ENCODE results near the gene FAM163B.

FAM163B gene

GRCh38 chr9:133607976-133608375, 1.2 kb downstream of the FAM163B start:
- Histone ChIP-seq H2BK5ac (ENCODE audit: low read depth, low read length, poor library complexity) (no peak overlapping the region), H4K8ac (ENCODE audit: low read depth, low read length) (no peak overlapping the region), H2AK5ac (ENCODE audit: low read length) (no peak overlapping the region), H3K79me1 (ENCODE audit: low read length) (no peaks in the 10 kb centered on the region), H3K4me2 (ENCODE audit: low read length) (no peak overlapping the region), H3K27ac (ENCODE audit: low read depth, low read length) (no peak overlapping the region), H3K79me2 (ENCODE audit: control insufficient read depth, insufficient read depth, low read length, poor library complexity) (no peaks in the 10 kb centered on the region), H4K12ac (ENCODE audit: low read depth, low read length) (no peak overlapping the region), H2BK12ac (ENCODE audit: low read length) (no peak overlapping the region), H2BK120ac (ENCODE audit: insufficient read depth, low read length, poor library complexity) (no peak overlapping the region), H3K4me1 (ENCODE audit: control insufficient read depth in 1 of 2, insufficient read depth in 2 of 2, low read length in 2 of 2) (no peaks in the 10 kb centered on the region), H3K9ac (ENCODE audit: low read length) (no peak overlapping the region), H3K9me3 (ENCODE audit: insufficient read depth, low read depth, low read length) (peaks cover 4% of the 10 kb centered on the region), H3K4me3 (ENCODE audit: low read depth, low read length) (no peak overlapping the region), H3K23ac (ENCODE audit: low read length) (no peak overlapping the region), H3K14ac (ENCODE audit: low read length) (no peak overlapping the region), H3K4ac (ENCODE audit: low read depth, low read length) (no peak overlapping the region), H3K36me3 (ENCODE audit: control insufficient read depth in 1 of 2, insufficient read depth in 2 of 2, low read length in 2 of 2) (no peaks in the 10 kb centered on the region), H3K27me3 (ENCODE audit: insufficient read depth, low read length) (peaks cover 16% of the 10 kb centered on the region), H3K18ac (ENCODE audit: low read length) (no peak overlapping the region), H2AFZ (ENCODE audit: insufficient read depth, low read length, poor library complexity) (no peak overlapping the region), H4K91ac (ENCODE audit: low read depth, low read length) (no peak overlapping the region)
- WGBS (ENCODE audit: extremely low coverage, insufficient coverage, insufficient read length): no CpG with 5 or more reads among the region's 8 CpGs
- DNase-seq: no peak

DNA sequence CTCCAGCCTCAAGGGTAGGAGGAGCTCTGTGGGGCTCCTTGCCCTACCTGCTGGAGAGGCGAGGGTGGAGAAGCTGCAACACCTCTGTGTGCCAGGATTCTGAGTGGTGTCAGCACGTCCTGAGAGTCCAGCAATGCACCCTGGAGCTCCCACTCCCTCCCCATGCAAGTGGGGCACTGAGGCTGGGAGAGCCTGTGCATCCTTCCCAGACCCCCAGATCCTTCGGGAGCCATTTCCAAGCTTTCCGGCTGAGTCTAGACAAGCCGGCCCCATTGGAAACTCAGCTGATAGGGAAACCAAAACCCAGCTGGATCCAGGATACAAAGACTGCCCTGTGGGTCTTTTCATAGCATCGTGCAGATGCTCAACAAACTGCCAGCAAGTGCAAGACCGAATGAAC, 1.8 kb downstream of the FAM163B start:
- no peaks in the 10 kb centered on the region for H3K36me3 ChIP-seq (ENCODE audit: control insufficient read depth in 1 of 2, insufficient read depth in 2 of 2, low read length in 2 of 2)
- no CpG with 5 or more reads among the region's 7 CpGs for WGBS (ENCODE audit: extremely low coverage, insufficient coverage, insufficient read length)

GRCh38 chr9:133606708-133607025, 2.5 kb downstream of the FAM163B start:
- WGBS (ENCODE audit: extremely low coverage, insufficient coverage, insufficient read length): no CpG with 5 or more reads among the region's 8 CpGs
- no peak overlapping the region for H3K4ac ChIP-seq (ENCODE audit: low read depth, low read length)
- H2BK5ac ChIP-seq (ENCODE audit: low read depth, low read length, poor library complexity): no peak overlapping the region
- no peak overlapping the region for H3K4me3 ChIP-seq (ENCODE audit: low read depth, low read length)
- H3K18ac ChIP-seq (ENCODE audit: low read length): no peak overlapping the region
- no peak overlapping the region for H2BK120ac ChIP-seq (ENCODE audit: insufficient read depth, low read length, poor library complexity)
- no peak overlapping the region for H3K4me2 ChIP-seq (ENCODE audit: low read length)
- H3K79me2 ChIP-seq (ENCODE audit: control insufficient read depth, insufficient read depth, low read length, poor library complexity): no peaks in the 10 kb centered on the region
- no peak overlapping the region for H3K14ac ChIP-seq (ENCODE audit: low read length)
- H3K4me1 ChIP-seq (ENCODE audit: control insufficient read depth in 1 of 2, insufficient read depth in 2 of 2, low read length in 2 of 2): no peaks in the 10 kb centered on the region
- H3K27me3 ChIP-seq (ENCODE audit: insufficient read depth, low read length): peaks cover 16% of the 10 kb centered on the region
- no peak overlapping the region for H3K9ac ChIP-seq (ENCODE audit: low read length)
- no peak overlapping the region for H4K8ac ChIP-seq (ENCODE audit: low read depth, low read length)
- H4K91ac ChIP-seq (ENCODE audit: low read depth, low read length): no peak overlapping the region
- H4K12ac ChIP-seq (ENCODE audit: low read depth, low read length): no peak overlapping the region
- H3K27ac ChIP-seq (ENCODE audit: low read depth, low read length): no peak overlapping the region
- H3K36me3 ChIP-seq (ENCODE audit: control insufficient read depth in 1 of 2, insufficient read depth in 2 of 2, low read length in 2 of 2): no peaks in the 10 kb centered on the region
- H3K79me1 ChIP-seq (ENCODE audit: low read length): no peaks in the 10 kb centered on the region
- no peak overlapping the region for H3K23ac ChIP-seq (ENCODE audit: low read length)
- H2AK5ac ChIP-seq (ENCODE audit: low read length): no peak overlapping the region
- no peak for DNase-seq
- peaks cover 4% of the 10 kb centered on the region for H3K9me3 ChIP-seq (ENCODE audit: insufficient read depth, low read depth, low read length)
- H2AFZ ChIP-seq (ENCODE audit: insufficient read depth, low read length, poor library complexity): no peak overlapping the region
- no peak overlapping the region for H2BK12ac ChIP-seq (ENCODE audit: low read length)

More for the DNA sequence above, 1.8 kb downstream of the FAM163B start:
- Histone ChIP-seq H2BK12ac (ENCODE audit: low read length) (no peak overlapping the region), H3K14ac (ENCODE audit: low read length) (no peak overlapping the region), H2AFZ (ENCODE audit: insufficient read depth, low read length, poor library complexity) (no peak overlapping the region), H2BK120ac (ENCODE audit: insufficient read depth, low read length, poor library complexity) (no peak overlapping the region), H3K27ac (ENCODE audit: low read depth, low read length) (no peak overlapping the region), H4K91ac (ENCODE audit: low read depth, low read length) (no peak overlapping the region), H4K8ac (ENCODE audit: low read depth, low read length) (no peak overlapping the region), H2AK5ac (ENCODE audit: low read length) (no peak overlapping the region), H3K79me2 (ENCODE audit: control insufficient read depth, insufficient read depth, low read length, poor library complexity) (no peaks in the 10 kb centered on the region), H2BK5ac (ENCODE audit: low read depth, low read length, poor library complexity) (no peak overlapping the region), H3K4me1 (ENCODE audit: control insufficient read depth in 1 of 2, insufficient read depth in 2 of 2, low read length in 2 of 2) (no peaks in the 10 kb centered on the region), H3K18ac (ENCODE audit: low read length) (no peak overlapping the region), H3K27me3 (ENCODE audit: insufficient read depth, low read length) (peaks cover 16% of the 10 kb centered on the region), H3K4me3 (ENCODE audit: low read depth, low read length) (no peak overlapping the region), H3K79me1 (ENCODE audit: low read length) (no peaks in the 10 kb centered on the region), H3K4ac (ENCODE audit: low read depth, low read length) (no peak overlapping the region), H3K4me2 (ENCODE audit: low read length) (no peak overlapping the region), H3K23ac (ENCODE audit: low read length) (no peak overlapping the region), H3K9me3 (ENCODE audit: insufficient read depth, low read depth, low read length) (peaks cover 4% of the 10 kb centered on the region), H4K12ac (ENCODE audit: low read depth, low read length) (no peak overlapping the region), H3K9ac (ENCODE audit: low read length) (no peak overlapping the region)
- DNase-seq: no peak

GRCh38 chr9:133605856-133606707, 3.1 kb downstream of the FAM163B start:
- H4K12ac ChIP-seq (ENCODE audit: low read depth, low read length): no peak overlapping the region
- H3K9me3 ChIP-seq (ENCODE audit: insufficient read depth, low read depth, low read length): peaks cover 4% of the 10 kb centered on the region
- H2AFZ ChIP-seq (ENCODE audit: insufficient read depth, low read length, poor library complexity): no peak overlapping the region
- H3K27ac ChIP-seq (ENCODE audit: low read depth, low read length): no peak overlapping the region
- no CpG with 5 or more reads among the region's 16 CpGs for WGBS (ENCODE audit: extremely low coverage, insufficient coverage, insufficient read length)
- H3K4me1 ChIP-seq (ENCODE audit: control insufficient read depth in 1 of 2, insufficient read depth in 2 of 2, low read length in 2 of 2): no peaks in the 10 kb centered on the region
- no peak overlapping the region for H3K18ac ChIP-seq (ENCODE audit: low read length)
- H3K36me3 ChIP-seq (ENCODE audit: control insufficient read depth in 1 of 2, insufficient read depth in 2 of 2, low read length in 2 of 2): no peaks in the 10 kb centered on the region
- H3K14ac ChIP-seq (ENCODE audit: low read length): no peak overlapping the region
- H4K91ac ChIP-seq (ENCODE audit: low read depth, low read length): no peak overlapping the region
- no peak overlapping the region for H3K4me2 ChIP-seq (ENCODE audit: low read length)
- no peak overlapping the region for H3K4me3 ChIP-seq (ENCODE audit: low read depth, low read length)
- no peak overlapping the region for H2BK5ac ChIP-seq (ENCODE audit: low read depth, low read length, poor library complexity)
- DNase-seq: no peak
- H2AK5ac ChIP-seq (ENCODE audit: low read length): no peak overlapping the region
- no peaks in the 10 kb centered on the region for H3K79me1 ChIP-seq (ENCODE audit: low read length)
- no peak overlapping the region for H2BK12ac ChIP-seq (ENCODE audit: low read length)
- H2BK120ac ChIP-seq (ENCODE audit: insufficient read depth, low read length, poor library complexity): no peak overlapping the region
- no peak overlapping the region for H3K23ac ChIP-seq (ENCODE audit: low read length)
- peaks cover 16% of the 10 kb centered on the region for H3K27me3 ChIP-seq (ENCODE audit: insufficient read depth, low read length)
- H4K8ac ChIP-seq (ENCODE audit: low read depth, low read length): no peak overlapping the region
- H3K9ac ChIP-seq (ENCODE audit: low read length): no peak overlapping the region
- H3K4ac ChIP-seq (ENCODE audit: low read depth, low read length): no peak overlapping the region
- no peaks in the 10 kb centered on the region for H3K79me2 ChIP-seq (ENCODE audit: control insufficient read depth, insufficient read depth, low read length, poor library complexity)

Measured in trophoblast cell (in vitro differentiated cells and primary cell).